Measurements from ENCODE around the gene SMNDC1.

DNA sequence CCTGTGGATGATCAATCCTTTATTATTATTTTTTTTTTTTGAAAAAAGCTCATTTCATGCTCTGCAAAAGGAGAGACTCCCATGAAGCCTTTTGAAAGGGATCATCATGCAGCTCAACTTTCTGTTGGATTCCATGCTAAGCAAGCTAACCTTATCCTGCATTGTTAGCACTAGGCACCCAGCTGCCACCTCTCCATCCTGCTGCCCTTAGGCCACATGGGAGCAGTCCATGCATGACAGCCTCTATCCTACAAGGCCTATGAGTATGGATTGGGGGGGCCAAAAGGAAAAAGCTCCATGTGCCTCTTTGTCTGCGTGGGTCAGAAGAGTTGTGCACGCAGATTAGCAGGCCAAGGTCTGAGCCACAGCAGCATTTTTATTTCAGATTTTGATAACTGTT lies 19.2 kb downstream of the SMNDC1 start:
- TF ChIP-seq EGR1 (IDR thresholded peaks at IDR 0.05; ENCODE audit: low read depth in 2 of 2) (no peak), SP1 (IDR thresholded peaks at IDR 0.05) (no peak)

Measured in liver (tissue), 2 donors.